IPS-20b (cell line): ENCODE results near the gene NUP214.
A peak's percentile ranks its signal among the peaks of the same experiment; 100 is the strongest.

Source experiments
- H3K27ac ChIP-seq: one replicate; pipeline ENCODE4 v1.5.1; 2013; ENCODE audit warnings: low read length
- H3K27me3 ChIP-seq: 2 replicates; pipeline ENCODE4 v1.6.1; 2013; ENCODE audit warnings: mild to moderate bottlenecking, low read length, inconsistent platforms; ENCODE audit not compliant: insufficient read depth
- H3K36me3 ChIP-seq: 2 replicates; pipeline ENCODE4 v1.6.1; 2013; ENCODE audit warnings: low read depth, mild to moderate bottlenecking, inconsistent platforms, low read length, moderate library complexity; ENCODE audit not compliant: insufficient read depth
- H3K4me1 ChIP-seq: 2 replicates; pipeline ENCODE4 v1.6.1; 2013; ENCODE audit warnings: mild to moderate bottlenecking, control low read depth, inconsistent platforms, low read length, moderate library complexity; ENCODE audit not compliant: insufficient read depth
- H3K4me3 ChIP-seq: 2 replicates; pipeline ENCODE4 v1.5.1; 2013; ENCODE audit warnings: mild to moderate bottlenecking, low read length, inconsistent platforms
- H3K9ac ChIP-seq: 2 replicates; pipeline ENCODE4 v1.6.1; 2013; ENCODE audit warnings: low read depth, mild to moderate bottlenecking, inconsistent platforms, low read length, moderate library complexity
- H3K9me3 ChIP-seq: 2 replicates; pipeline ENCODE4 v1.6.1; 2013; ENCODE audit warnings: mild to moderate bottlenecking, low read depth, low read length, inconsistent platforms; ENCODE audit not compliant: insufficient read depth

The NUP214 gene

GRCh38 chr9:131125288-131126058 is at the start of gene NUP214:
TSS of gene NUP214 (plus strand) at chr9:131125586. CDS start at chr9:131125705, 119 bp downstream.
- Histone ChIP-seq H3K4me1 (peaks cover 6% of the 10 kb centered on the region; the same call in 1 of the 2 replicates), H3K4me3 (peak within 1 kb of the TSS; percentile 97), H3K27ac (peak within 1 kb of the TSS; percentile 100)

GRCh38 chr9:131076347-131077195 is 48.8 kb upstream of the NUP214 start:
- H3K4me3 ChIP-seq = no peak overlapping the region
- no peak overlapping the region for H3K9ac ChIP-seq
- 0 out of 2 replicates have a peak, but pooled peaks cover 6% of the 10 kb centered on the region for H3K36me3 ChIP-seq
- H3K27ac ChIP-seq = no peak overlapping the region
- no peaks in the 10 kb centered on the region for H3K4me1 ChIP-seq
- no peaks in the 10 kb centered on the region for H3K9me3 ChIP-seq
- H3K27me3 ChIP-seq = no peaks in the 10 kb centered on the region

More at GRCh38 chr9:131125288-131126058, at the start of gene NUP214:
- Histone ChIP-seq H3K9me3 (no peaks in the 10 kb centered on the region), H3K27me3 (no peaks in the 10 kb centered on the region), H3K9ac (peak within 1 kb of the TSS; percentile 100), H3K36me3 (peaks cover 54% of the 10 kb centered on the region)

- H3K27ac ChIP-seq = no peak overlapping the region
Measured at GRCh38 chr9:131078427-131079366, 46.7 kb upstream of the NUP214 start.

GRCh38 chr9:131080589-131080988 is 44.8 kb upstream of the NUP214 start:
- no peak overlapping the region for H3K27ac ChIP-seq
- H3K9ac ChIP-seq = no peak overlapping the region
- no peaks in the 10 kb centered on the region for H3K36me3 ChIP-seq

More at GRCh38 chr9:131078427-131079366, 46.7 kb upstream of the NUP214 start:
- Histone ChIP-seq H3K9ac (no peak overlapping the region), H3K4me3 (no peak overlapping the region), H3K4me1 (no peaks in the 10 kb centered on the region), H3K27me3 (no peaks in the 10 kb centered on the region), H3K9me3 (no peaks in the 10 kb centered on the region), H3K36me3 (no peaks in the 10 kb centered on the region)

GRCh38 chr9:131081868-131082267 is 43.5 kb upstream of the NUP214 start:
- Histone ChIP-seq H3K36me3 (no peaks in the 10 kb centered on the region), H3K27ac (no peak overlapping the region), H3K9ac (no peak overlapping the region), H3K4me1 (no peaks in the 10 kb centered on the region), H3K9me3 (no peaks in the 10 kb centered on the region), H3K27me3 (no peaks in the 10 kb centered on the region), H3K4me3 (no peak overlapping the region)

More at GRCh38 chr9:131080589-131080988, 44.8 kb upstream of the NUP214 start:
- Histone ChIP-seq H3K27me3 (no peaks in the 10 kb centered on the region), H3K9me3 (no peaks in the 10 kb centered on the region), H3K4me3 (no peak overlapping the region), H3K4me1 (no peaks in the 10 kb centered on the region)

- Histone ChIP-seq H3K4me1 (no peaks in the 10 kb centered on the region), H3K36me3 (no peaks in the 10 kb centered on the region), H3K9me3 (no peaks in the 10 kb centered on the region), H3K27me3 (no peaks in the 10 kb centered on the region), H3K9ac (no peak overlapping the region), H3K27ac (no peak overlapping the region), H3K4me3 (no peak overlapping the region)
Measured at GRCh38 chr9:131082774-131083512, 42.4 kb upstream of the NUP214 start.

GRCh38 chr9:131084661-131085369 is 40.6 kb upstream of the NUP214 start:
- Histone ChIP-seq H3K9ac (no peak overlapping the region), H3K9me3 (no peaks in the 10 kb centered on the region)

GRCh38 chr9:131085370-131086122 is 39.8 kb upstream of the NUP214 start:
- H3K9me3 ChIP-seq = no peaks in the 10 kb centered on the region
- H3K4me3 ChIP-seq = no peak overlapping the region
- no peak overlapping the region for H3K27ac ChIP-seq
- no peak overlapping the region for H3K9ac ChIP-seq
- H3K36me3 ChIP-seq = no peaks in the 10 kb centered on the region
- no peaks in the 10 kb centered on the region for H3K4me1 ChIP-seq
- H3K27me3 ChIP-seq = no peaks in the 10 kb centered on the region

More at GRCh38 chr9:131084661-131085369, 40.6 kb upstream of the NUP214 start:
- H3K4me1 ChIP-seq = no peaks in the 10 kb centered on the region
- no peaks in the 10 kb centered on the region for H3K36me3 ChIP-seq
- no peak overlapping the region for H3K4me3 ChIP-seq
- no peaks in the 10 kb centered on the region for H3K27me3 ChIP-seq
- H3K27ac ChIP-seq = no peak overlapping the region

- Histone ChIP-seq H3K27me3 (no peaks in the 10 kb centered on the region), H3K4me3 (no peak overlapping the region), H3K36me3 (no peaks in the 10 kb centered on the region), H3K4me1 (no peaks in the 10 kb centered on the region), H3K9me3 (no peaks in the 10 kb centered on the region), H3K27ac (no peak overlapping the region), H3K9ac (no peak overlapping the region)
Measured at GRCh38 chr9:131087354-131087893, 38.0 kb upstream of the NUP214 start.
